Kasumi-1 (cell line): ENCODE results near the gene DOP1B.
"Not testable (repeated sequence)": the region's sequence is repeated elsewhere in the genome, so short reads cannot be mapped to it uniquely, and the experiment has no call there.

Experiments
- DNase-seq, 2 experiments: peaks; one replicate each; lab custom pipeline; 2025; lab: John Stamatoyannopoulos, UW

DOP1B gene

GRCh38 chr21:36134803-36135390, 21.7 kb upstream of the DOP1B start, which contains the start of gene CBR3:
Gene CBR3, plus strand, starts transcription at chr21:36135079. Its CDS starts 114 bp downstream, at chr21:36135193.
- no peak for DNase-seq

- DNase-seq, result no peak
Observed at GRCh38 chr21:36135391-36136102, 21.1 kb upstream of the DOP1B start.

- DNase-seq, result not testable (repeated sequence)
Observed at GRCh38 chr21:36139791-36140190, 16.8 kb upstream of the DOP1B start.

GRCh38 chr21:36141513-36141925, 15.1 kb upstream of the DOP1B start:
- peak; percentile 84 to 91 for DNase-seq

GRCh38 chr21:36144233-36144632, 12.4 kb upstream of the DOP1B start:
- DNase-seq, result not testable (repeated sequence)

- DNase-seq, result no peak
Observed at GRCh38 chr21:36145259-36145658, 11.4 kb upstream of the DOP1B start.

GRCh38 chr21:36147911-36148310, 8.7 kb upstream of the DOP1B start:
- DNase-seq, result no peak

GRCh38 chr21:36148886-36149285, 7.7 kb upstream of the DOP1B start:
- no peak for DNase-seq

- peak; percentile 99 for DNase-seq
Observed at GRCh38 chr21:36149788-36150711, 6.6 kb upstream of the DOP1B start.

- DNase-seq, result no peak
Observed at GRCh38 chr21:36155603-36156338, 853 bp upstream of the DOP1B start.

GRCh38 chr21:36156339-36156814, 247 bp upstream of the DOP1B start:
- DNase-seq, result peak; percentile 95 to 97

GRCh38 chr21:36159356-36159921, 2.8 kb downstream of the DOP1B start:
- no peak for DNase-seq

- DNase-seq, result no peak
Observed at GRCh38 chr21:36160850-36161178, 4.2 kb downstream of the DOP1B start.

- DNase-seq, result no peak
Observed at GRCh38 chr21:36162631-36163030, 6.0 kb downstream of the DOP1B start.

GRCh38 chr21:36163750-36164741, 7.4 kb downstream of the DOP1B start:
- DNase-seq, result peak; percentile 37 to 39

- DNase-seq, result no peak
Observed at GRCh38 chr21:36165356-36165755, 8.7 kb downstream of the DOP1B start.

GRCh38 chr21:36166705-36167104, 10.1 kb downstream of the DOP1B start:
- no peak for DNase-seq

- no peak for DNase-seq
Observed at GRCh38 chr21:36167541-36167940, 10.9 kb downstream of the DOP1B start.

GRCh38 chr21:36169470-36170128, 13.0 kb downstream of the DOP1B start:
- no peak for DNase-seq

GRCh38 chr21:36170823-36171222, 14.2 kb downstream of the DOP1B start:
- DNase-seq, result no peak
